BLaER1 (cell line): ENCODE data around the gene SHROOM3.
"Not testable (repeated sequence)": the region's sequence is repeated elsewhere in the genome, so short reads cannot be mapped to it uniquely, and the experiment has no call there.

Source experiments
- H3K27ac ChIP-seq: shearing (Covaris generic); formaldehyde crosslinking; 2 replicates; pipeline ENCODE4 v1.8.1; 2022
- H3K27me3 ChIP-seq: shearing (Covaris generic); formaldehyde crosslinking; 2 replicates; pipeline ENCODE4 v1.8.1; 2022
- H3K36me3 ChIP-seq: shearing (Covaris generic); formaldehyde crosslinking; 2 replicates; pipeline ENCODE4 v1.8.1; 2022
- H3K4me1 ChIP-seq: shearing (Covaris generic); formaldehyde crosslinking; 2 replicates; pipeline ENCODE4 v1.8.1; 2022
- H3K4me2 ChIP-seq: shearing (Covaris generic); formaldehyde crosslinking; 2 replicates; pipeline ENCODE4 v1.8.1; 2022
- H3K4me3 ChIP-seq: shearing (Covaris generic); formaldehyde crosslinking; 2 replicates; pipeline ENCODE4 v1.8.1; 2022
- H3K9ac ChIP-seq: shearing (Covaris generic); formaldehyde crosslinking; 2 replicates; pipeline ENCODE4 v1.8.1; 2022
- H3K9me3 ChIP-seq: shearing (Covaris generic); formaldehyde crosslinking; 2 replicates; pipeline ENCODE4 v1.8.1; 2022
- H4K20me1 ChIP-seq: shearing (Covaris generic); formaldehyde crosslinking; 2 replicates; pipeline ENCODE4 v1.8.1; 2022
- Cebpa-rat ChIP-seq: shearing (Covaris generic); IDR thresholded peaks from 2 replicates; pipeline ENCODE4 v1.8.1; 2022

The SHROOM3 gene

DNA sequence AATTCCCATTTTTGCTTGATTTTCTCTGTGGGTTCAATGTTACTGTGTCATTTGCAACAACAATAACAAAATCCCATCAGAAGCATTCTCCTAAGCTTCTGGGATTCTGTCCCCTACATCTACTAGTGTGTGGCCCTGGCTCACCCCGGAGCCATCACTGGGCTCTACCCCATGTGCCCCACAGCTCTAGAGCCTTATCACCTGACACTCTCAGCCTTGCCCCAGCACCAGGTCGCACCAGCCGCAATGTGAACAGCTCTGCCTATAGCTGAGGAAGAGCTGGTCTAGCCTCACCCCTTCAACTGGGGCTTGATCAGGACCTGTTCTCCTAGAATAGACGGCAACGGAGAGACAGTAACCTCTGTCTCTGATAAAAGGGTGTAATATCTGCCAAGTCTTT, 161.7 kb downstream of the SHROOM3 start:
- H3K9ac ChIP-seq, result no peak overlapping the region
- H3K36me3 ChIP-seq, result no peaks in the 10 kb centered on the region
- TF ChIP-seq Cebpa-rat, result no peak
- no peak overlapping the region for H3K4me3 ChIP-seq
- H3K4me2 ChIP-seq, result peak overlapping the region; percentile 94
- H3K4me1 ChIP-seq, result peaks cover 66% of the 10 kb centered on the region
- peak overlapping the region; percentile 11; the same call in 1 of the 2 replicates for H3K27ac ChIP-seq
- H4K20me1 ChIP-seq, result no peaks in the 10 kb centered on the region
- H3K9me3 ChIP-seq, result peaks cover 4% of the 10 kb centered on the region; the same call in 1 of the 2 replicates
- no peaks in the 10 kb centered on the region for H3K27me3 ChIP-seq

DNA sequence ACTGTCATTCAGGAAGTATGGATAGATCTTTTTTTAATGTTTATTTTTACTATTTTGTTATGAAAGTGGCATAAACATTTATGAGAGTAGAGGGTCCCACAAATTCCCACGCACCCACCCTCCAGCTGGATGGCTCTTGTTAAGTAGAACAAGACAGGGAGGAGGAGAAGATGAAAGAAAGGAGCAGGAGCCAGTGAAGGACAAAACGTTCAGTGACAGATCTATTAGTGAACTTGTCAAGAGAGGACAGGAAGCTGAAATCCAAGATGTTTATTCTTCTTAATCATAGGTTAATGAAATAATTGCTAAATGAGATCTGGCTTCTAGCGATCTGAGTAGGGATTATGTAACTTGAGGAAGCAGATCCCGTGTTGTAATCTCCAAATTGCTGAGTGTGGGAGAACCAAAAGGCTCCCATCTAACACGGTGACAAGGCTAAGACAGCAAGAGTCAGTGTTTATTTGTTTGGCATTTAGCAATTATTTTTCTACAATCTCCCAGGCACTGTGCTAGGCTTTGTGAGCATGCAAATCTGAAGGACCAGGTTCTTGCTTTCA, 162.5 kb downstream of the SHROOM3 start:
- peaks cover 4% of the 10 kb centered on the region; the same call in 1 of the 2 replicates for H3K9me3 ChIP-seq
- no peak overlapping the region for H3K9ac ChIP-seq
- H3K36me3 ChIP-seq, result no peaks in the 10 kb centered on the region
- peaks cover 69% of the 10 kb centered on the region for H3K4me1 ChIP-seq
- H3K27me3 ChIP-seq, result no peaks in the 10 kb centered on the region
- TF ChIP-seq Cebpa-rat, result no peak
- peak overlapping the region; percentile 97; the same call in 1 of the 2 replicates for H3K27ac ChIP-seq
- H4K20me1 ChIP-seq, result no peaks in the 10 kb centered on the region
- no peak overlapping the region for H3K4me3 ChIP-seq
- peak overlapping the region; percentile 94 for H3K4me2 ChIP-seq

DNA sequence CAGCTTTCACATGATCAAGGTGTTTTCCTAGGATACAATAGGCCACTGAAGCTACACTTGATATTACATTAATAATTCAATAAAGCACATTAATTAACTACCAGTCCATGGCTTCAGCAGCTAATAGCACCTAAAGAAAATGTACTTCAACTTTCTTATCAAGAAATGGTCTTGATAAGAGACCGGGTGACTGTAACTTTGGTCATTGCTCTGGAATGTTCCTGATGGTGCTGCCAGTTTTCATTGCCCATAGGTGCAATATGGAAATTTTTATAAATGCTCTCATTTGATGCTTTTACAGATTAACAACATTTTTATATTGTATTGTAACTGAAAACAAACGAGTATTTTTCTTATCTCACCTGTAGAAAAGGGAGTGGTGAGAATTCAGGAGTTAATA, 165.4 kb downstream of the SHROOM3 start:
- no peaks in the 10 kb centered on the region for H3K27me3 ChIP-seq
- H3K4me1 ChIP-seq, result peaks cover 89% of the 10 kb centered on the region
- H3K27ac ChIP-seq, result peak overlapping the region; percentile 97
- no peaks in the 10 kb centered on the region for H3K36me3 ChIP-seq
- H3K4me3 ChIP-seq, result peak overlapping the region; percentile 42; the same call in 1 of the 2 replicates
- peak overlapping the region; percentile 46; the same call in 1 of the 2 replicates for H3K9ac ChIP-seq
- peak overlapping the region; percentile 94 for H3K4me2 ChIP-seq
- H4K20me1 ChIP-seq, result no peaks in the 10 kb centered on the region
- no peaks in the 10 kb centered on the region for H3K9me3 ChIP-seq
- TF ChIP-seq Cebpa-rat, result no peak

DNA sequence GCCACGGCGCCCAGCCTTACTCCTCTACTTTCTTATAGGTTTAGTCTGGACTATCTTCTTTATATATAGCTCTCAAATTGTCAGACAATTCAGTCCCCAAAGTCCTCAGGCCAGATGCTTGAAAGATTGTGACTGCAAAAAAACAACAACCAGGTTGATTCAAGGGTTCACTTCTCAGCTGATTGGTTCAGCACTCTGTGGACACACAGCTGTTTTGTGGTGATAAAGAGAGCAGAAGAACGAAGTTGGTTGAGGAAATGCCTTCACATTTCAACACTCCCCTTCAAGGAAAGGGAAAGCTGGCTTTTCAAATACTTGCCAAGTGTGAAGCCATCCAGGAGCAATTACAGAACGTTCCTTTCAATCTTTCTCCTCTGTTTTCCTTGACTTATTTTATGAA, 166.8 kb downstream of the SHROOM3 start:
- no peaks in the 10 kb centered on the region for H3K9me3 ChIP-seq
- H3K27me3 ChIP-seq, result no peaks in the 10 kb centered on the region
- H3K36me3 ChIP-seq, result no peaks in the 10 kb centered on the region
- no peak for TF ChIP-seq Cebpa-rat
- H4K20me1 ChIP-seq, result no peaks in the 10 kb centered on the region
- peak overlapping the region; percentile 42; the same call in 1 of the 2 replicates for H3K4me3 ChIP-seq
- H3K4me1 ChIP-seq, result peaks cover 100% of the 10 kb centered on the region
- peak overlapping the region; percentile 97 for H3K27ac ChIP-seq
- peak overlapping the region; percentile 94 for H3K4me2 ChIP-seq
- H3K9ac ChIP-seq, result peak overlapping the region; percentile 76

DNA sequence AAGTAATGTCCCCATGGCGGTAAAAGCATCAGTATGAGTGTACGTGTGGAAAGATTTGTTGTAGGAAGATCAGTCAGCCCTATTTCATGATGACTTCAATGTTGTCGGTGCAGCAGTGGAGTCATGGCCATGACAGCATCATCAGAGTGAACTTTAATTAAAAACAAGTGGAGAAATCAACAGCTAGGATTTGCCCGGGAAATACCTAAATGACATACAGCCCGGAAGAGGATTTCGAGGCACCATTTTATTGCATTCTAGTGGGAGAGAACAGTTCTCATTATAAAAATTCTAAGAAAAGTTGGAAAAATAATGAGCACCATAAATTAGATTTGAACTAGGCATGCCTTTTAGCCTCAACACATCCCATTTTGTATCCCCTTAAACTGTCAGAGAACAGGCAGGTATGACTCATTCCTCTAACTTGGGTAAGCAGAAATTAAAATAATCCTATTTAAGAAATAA, 170.1 kb downstream of the SHROOM3 start:
- no peaks in the 10 kb centered on the region for H3K36me3 ChIP-seq
- no peak for TF ChIP-seq Cebpa-rat
- peak overlapping the region; percentile 94 for H3K4me2 ChIP-seq
- H3K4me3 ChIP-seq, result no peak overlapping the region
- H3K4me1 ChIP-seq, result peaks cover 100% of the 10 kb centered on the region
- no peaks in the 10 kb centered on the region for H4K20me1 ChIP-seq
- H3K27me3 ChIP-seq, result no peaks in the 10 kb centered on the region
- H3K9ac ChIP-seq, result peak overlapping the region; percentile 13; the same call in 1 of the 2 replicates
- peak overlapping the region; percentile 97 for H3K27ac ChIP-seq
- no peaks in the 10 kb centered on the region for H3K9me3 ChIP-seq

DNA sequence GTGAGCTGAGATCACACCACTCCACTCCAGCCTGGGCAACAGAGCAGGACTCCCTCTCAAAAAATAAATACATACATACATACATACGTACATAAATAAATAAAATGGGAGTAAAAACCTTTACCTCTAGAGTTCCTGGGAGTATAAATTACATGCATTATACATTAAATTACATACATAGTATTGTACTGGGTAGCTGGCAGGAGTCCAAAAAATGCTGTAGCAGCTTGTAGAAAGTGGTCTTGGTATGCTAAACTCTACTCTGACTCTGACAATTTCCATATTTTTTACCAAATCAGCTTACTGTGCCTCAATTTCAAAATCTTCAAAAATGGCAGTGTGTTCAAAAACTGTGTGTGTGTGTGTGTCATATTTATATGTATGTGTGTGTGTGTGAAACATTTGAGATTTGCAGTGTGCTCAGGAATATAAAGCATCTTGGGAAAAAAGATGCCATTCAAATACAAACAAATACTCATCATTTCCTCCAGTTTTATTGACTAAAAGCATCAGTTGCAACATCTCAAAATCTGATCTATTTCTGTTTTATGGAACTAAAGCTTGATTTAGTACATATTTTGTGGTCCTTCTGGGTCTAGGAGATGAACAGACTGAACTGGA, 171.7 kb downstream of the SHROOM3 start:
- no peaks in the 10 kb centered on the region for H4K20me1 ChIP-seq
- peak overlapping the region; percentile 13; the same call in 1 of the 2 replicates for H3K4me3 ChIP-seq
- peak overlapping the region; percentile 80 for H3K9ac ChIP-seq
- H3K36me3 ChIP-seq, result no peaks in the 10 kb centered on the region
- TF ChIP-seq Cebpa-rat, result no peak
- no peaks in the 10 kb centered on the region for H3K27me3 ChIP-seq
- H3K9me3 ChIP-seq, result no peaks in the 10 kb centered on the region
- peak overlapping the region; percentile 83 for H3K4me2 ChIP-seq
- H3K4me1 ChIP-seq, result peaks cover 100% of the 10 kb centered on the region
- peak overlapping the region; percentile 97 for H3K27ac ChIP-seq

DNA sequence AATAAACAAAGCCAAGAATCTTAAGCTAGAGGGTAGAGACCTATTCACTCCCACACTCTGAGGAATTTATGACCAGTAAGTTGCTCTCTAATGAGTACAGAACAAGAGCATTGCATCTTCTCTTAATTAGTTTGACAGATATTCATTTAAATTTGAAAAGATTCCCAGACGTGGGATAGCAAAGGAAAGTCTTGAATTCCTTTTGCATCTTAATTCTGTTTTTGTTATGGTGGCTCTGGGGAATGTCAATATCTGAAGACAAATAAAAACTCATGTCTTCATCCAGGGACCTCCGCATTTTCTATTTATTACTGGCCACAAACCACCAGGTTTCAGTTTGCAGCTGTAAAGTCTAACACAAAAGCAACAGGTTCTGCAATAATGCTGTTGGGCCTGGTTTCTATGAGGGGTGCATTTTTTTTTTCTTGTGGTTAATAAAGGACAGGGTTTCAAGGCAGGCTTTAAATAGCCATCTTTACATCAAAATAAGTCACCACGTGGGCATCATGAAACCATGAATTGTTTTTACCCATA, 172.3 kb downstream of the SHROOM3 start:
- H3K27me3 ChIP-seq, result no peaks in the 10 kb centered on the region
- H3K4me1 ChIP-seq, result peaks cover 98% of the 10 kb centered on the region
- peak overlapping the region; percentile 80 for H3K9ac ChIP-seq
- H3K27ac ChIP-seq, result peak overlapping the region; percentile 97
- H3K4me3 ChIP-seq, result peak overlapping the region; percentile 13; the same call in 1 of the 2 replicates
- TF ChIP-seq Cebpa-rat, result peak; percentile 87
- H3K9me3 ChIP-seq, result no peaks in the 10 kb centered on the region
- H4K20me1 ChIP-seq, result no peaks in the 10 kb centered on the region
- H3K4me2 ChIP-seq, result peak overlapping the region; percentile 83
- no peaks in the 10 kb centered on the region for H3K36me3 ChIP-seq

DNA sequence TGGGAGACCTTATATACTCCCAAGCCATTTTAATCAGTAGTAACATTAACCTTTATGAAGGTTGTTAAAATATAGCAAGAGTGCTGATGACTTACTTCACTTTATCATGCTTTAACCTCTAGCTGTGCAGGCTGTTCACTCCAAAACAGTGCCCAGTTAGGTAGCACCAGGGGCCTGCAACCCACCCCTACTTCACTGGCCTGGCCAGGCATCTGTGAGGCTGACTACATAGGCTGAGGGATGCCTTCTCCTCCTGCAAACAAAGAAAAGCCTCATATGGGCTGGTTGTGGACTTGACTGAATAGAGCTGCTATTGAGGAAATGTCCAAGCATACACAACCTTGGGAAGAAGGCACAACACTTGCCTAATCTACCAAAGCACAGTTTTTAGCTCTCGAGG, 172.8 kb downstream of the SHROOM3 start:
- H3K9me3 ChIP-seq, result no peaks in the 10 kb centered on the region
- H3K9ac ChIP-seq, result peak overlapping the region; percentile 71
- H3K27ac ChIP-seq, result peak overlapping the region; percentile 97
- H3K4me1 ChIP-seq, result peaks cover 98% of the 10 kb centered on the region
- no peaks in the 10 kb centered on the region for H4K20me1 ChIP-seq
- H3K4me2 ChIP-seq, result peak overlapping the region; percentile 83
- no peaks in the 10 kb centered on the region for H3K27me3 ChIP-seq
- no peaks in the 10 kb centered on the region for H3K36me3 ChIP-seq
- no peak for TF ChIP-seq Cebpa-rat
- H3K4me3 ChIP-seq, result no peak overlapping the region

DNA sequence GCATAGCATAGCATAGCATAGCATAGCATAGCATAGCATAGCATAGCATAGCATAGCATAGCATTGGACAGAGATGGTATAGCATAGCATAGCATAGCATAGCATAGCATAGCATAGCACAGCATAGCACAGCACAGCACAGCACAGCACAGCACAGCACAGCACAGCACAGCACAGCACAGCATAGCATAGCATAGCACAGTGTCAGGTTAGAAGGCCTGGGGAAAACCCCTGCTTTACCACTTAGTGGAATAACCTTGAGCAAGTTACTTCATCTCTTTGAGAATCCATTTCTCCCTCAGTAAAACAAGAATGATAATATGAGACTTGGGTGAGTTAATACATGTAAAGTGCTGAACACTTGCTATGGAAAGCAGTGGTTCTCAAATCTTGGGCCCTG, 173.5 kb downstream of the SHROOM3 start:
- not testable (repeated sequence) for H3K9me3 ChIP-seq, H3K9ac ChIP-seq, H3K36me3 ChIP-seq, H3K27me3 ChIP-seq, H3K4me3 ChIP-seq, H4K20me1 ChIP-seq
- H3K27ac ChIP-seq, result peak overlapping the region; percentile 97
- peaks cover 93% of the 10 kb centered on the region for H3K4me1 ChIP-seq
- peak overlapping the region; percentile 83 for H3K4me2 ChIP-seq
